T-helper 2 cell treated with Interferon-gamma antibody and Interleukin-4, amounts not matched to agents 5 μg/mL and 100 μg/mL, for 36 hours (primary cell): ENCODE data around the gene TSHZ2.
"Not testable (repeated sequence)": the region's sequence is repeated elsewhere in the genome, so short reads cannot be mapped to it uniquely, and the experiment has no call there.

Experiments
- DNase-seq: peaks from one replicate; pipeline ENCODE4 v3.0.0; 2021; ENCODE audit warnings: low spot score
- H3K27ac Mint-ChIP-seq: one replicate; pipeline ENCODE4 v1.8.0; 2021; ENCODE audit warnings: mild to moderate bottlenecking, mixed read lengths
- H3K27me3 Mint-ChIP-seq: one replicate; pipeline ENCODE4 v1.8.0; 2021; ENCODE audit warnings: low read depth, mixed read lengths
- H3K36me3 Mint-ChIP-seq: one replicate; pipeline ENCODE4 v1.8.0; 2021; ENCODE audit warnings: low read depth, mixed read lengths
- H3K4me1 Mint-ChIP-seq: one replicate; pipeline ENCODE4 v1.8.0; 2021; ENCODE audit warnings: low read depth, mixed read lengths
- H3K4me3 Mint-ChIP-seq: one replicate; pipeline ENCODE4 v1.8.0; 2022; ENCODE audit warnings: mild to moderate bottlenecking, moderate library complexity, mixed read lengths
- H3K9me3 Mint-ChIP-seq: one replicate; pipeline ENCODE4 v1.8.0; 2021; ENCODE audit warnings: mixed read lengths

The TSHZ2 gene

DNA sequence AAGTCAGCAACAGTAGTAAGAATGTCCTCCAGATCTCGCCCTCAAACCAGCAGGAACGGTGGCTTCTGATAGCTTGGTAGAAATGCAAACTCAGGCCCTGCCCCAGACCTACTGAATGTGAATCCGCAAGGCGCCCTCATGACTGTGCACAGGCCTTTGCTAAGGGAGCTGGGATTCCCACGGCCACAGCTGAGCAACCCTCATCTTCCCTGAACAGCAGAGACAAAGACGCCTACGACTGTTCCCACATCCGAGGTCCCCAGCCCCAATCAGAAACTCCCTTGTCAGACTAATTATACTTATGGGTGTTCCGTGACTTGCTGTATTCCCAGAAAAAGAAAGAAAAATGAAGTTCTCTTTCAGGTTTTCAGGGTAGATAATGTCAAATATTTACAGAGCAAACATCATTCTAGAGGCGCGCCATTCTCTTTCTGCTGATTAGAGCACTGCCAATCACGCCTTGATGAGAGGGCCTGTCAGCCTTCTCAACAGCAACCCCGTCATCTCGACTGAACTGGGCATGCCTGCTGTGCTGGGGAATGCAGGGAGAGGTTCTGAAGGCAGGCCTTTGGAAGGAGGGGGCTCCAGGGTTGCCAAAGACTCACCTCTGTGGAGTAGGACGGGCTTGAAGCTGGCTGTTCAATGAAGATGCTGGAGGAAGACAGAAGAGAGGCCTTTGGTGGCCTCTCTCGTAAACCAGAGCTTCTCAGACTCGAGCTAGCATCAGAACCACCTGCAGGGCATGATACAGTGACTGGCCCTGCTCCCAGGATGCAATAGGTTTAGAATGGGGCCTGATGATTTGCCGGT is 541.5 kb downstream of the TSHZ2 start:
- Mint-ChIP-seq H3K9me3 (no peaks in the 10 kb centered on the region), H3K27ac (no peak overlapping the region), H3K27me3 (no peaks in the 10 kb centered on the region), H3K4me3 (no peak overlapping the region), H3K4me1 (no peaks in the 10 kb centered on the region), H3K36me3 (no peaks in the 10 kb centered on the region)
- no peak for DNase-seq

DNA sequence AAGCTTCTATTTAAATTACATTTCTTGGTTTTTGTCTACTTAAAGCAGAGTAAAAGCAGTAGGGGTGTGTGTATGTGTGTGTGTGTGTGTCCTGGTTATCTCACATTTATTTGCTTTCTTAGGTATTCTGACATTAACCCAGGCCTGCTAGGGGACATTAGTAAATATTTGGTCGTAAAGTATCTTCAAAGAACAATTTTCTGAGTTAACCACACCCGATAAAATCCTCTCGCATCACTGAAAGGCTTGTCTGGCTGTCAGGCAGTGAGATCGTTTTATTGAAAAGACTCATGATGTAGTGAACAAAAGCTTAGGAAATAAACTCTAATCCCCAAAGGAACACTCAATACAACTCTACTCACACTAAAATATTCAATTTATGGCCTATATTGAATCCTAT is 543.6 kb downstream of the TSHZ2 start:
- Mint-ChIP-seq H3K36me3 (no peaks in the 10 kb centered on the region), H3K27me3 (no peaks in the 10 kb centered on the region), H3K9me3 (no peaks in the 10 kb centered on the region), H3K4me3 (no peak overlapping the region), H3K4me1 (no peaks in the 10 kb centered on the region), H3K27ac (no peak overlapping the region)
- DNase-seq = no peak

DNA sequence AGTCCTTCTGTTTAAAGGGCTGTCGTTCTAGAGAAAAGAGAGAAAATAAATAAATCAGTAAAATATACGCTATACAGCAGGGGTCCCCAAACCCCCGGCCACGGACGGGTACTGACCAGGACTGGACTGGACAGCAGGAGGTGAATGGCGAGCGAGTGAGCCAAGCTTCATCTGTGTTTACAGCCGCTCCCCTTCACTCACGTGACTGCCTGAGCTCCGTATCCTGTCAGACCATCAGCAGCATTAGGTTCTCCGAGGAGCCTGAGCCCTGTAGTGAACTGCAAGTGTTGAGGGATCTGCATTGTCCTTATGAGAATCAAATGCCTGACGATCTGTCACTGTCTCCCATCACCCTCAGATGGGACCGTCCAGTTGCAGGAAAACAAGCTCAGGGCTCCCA is 545.0 kb downstream of the TSHZ2 start:
- Mint-ChIP-seq H3K4me1 (no peaks in the 10 kb centered on the region), H3K9me3 (no peaks in the 10 kb centered on the region), H3K27me3 (no peaks in the 10 kb centered on the region), H3K27ac (no peak overlapping the region), H3K36me3 (no peaks in the 10 kb centered on the region), H3K4me3 (no peak overlapping the region)
- DNase-seq = no peak

DNA sequence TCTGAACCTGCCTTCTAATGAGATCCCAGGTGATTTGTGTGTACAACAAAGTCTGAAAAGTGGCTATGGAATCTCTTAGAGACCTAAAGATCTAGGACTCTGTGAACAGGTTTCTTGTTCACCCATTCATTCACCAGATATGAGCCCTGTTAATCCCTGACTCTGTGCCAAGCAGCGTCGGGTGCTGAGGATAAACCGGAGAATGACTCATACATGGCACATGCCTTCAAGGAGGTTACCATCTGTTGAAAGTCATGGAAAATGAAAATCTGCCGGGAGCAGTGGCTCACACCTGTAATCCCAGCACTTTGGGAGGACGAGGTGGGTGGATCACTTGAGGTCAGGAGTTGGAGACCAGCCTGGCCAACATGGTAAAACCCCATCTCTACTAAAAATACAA is 549.3 kb downstream of the TSHZ2 start:
- H3K27ac Mint-ChIP-seq, H3K4me1 Mint-ChIP-seq, H3K36me3 Mint-ChIP-seq, H3K9me3 Mint-ChIP-seq, H3K27me3 Mint-ChIP-seq, DNase-seq, H3K4me3 Mint-ChIP-seq: not testable (repeated sequence)

DNA sequence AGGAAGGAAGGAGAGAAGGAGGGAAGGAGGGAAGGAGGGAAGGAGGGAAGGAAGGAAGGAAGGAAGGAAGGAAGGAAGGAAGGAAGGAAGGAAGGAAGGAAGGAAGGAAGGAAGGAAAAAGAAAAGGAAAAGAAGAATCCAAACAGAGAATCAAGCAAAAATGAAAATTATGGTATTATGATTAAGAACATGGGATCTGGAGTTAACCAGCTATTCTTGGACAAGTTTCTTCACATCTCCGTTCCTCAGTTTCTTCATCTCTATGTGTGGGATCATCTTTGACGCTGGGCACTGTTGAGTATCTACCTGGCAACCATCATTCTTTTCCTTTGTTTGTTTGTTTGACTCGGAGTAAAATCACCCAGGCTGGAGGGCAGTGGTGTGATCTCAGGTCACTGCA is 549.9 kb downstream of the TSHZ2 start:
- no peak for DNase-seq
- Mint-ChIP-seq H3K9me3 (no peaks in the 10 kb centered on the region), H3K27me3 (no peaks in the 10 kb centered on the region), H3K27ac (no peak overlapping the region), H3K4me1 (no peaks in the 10 kb centered on the region), H3K4me3 (no peak overlapping the region), H3K36me3 (no peaks in the 10 kb centered on the region)

DNA sequence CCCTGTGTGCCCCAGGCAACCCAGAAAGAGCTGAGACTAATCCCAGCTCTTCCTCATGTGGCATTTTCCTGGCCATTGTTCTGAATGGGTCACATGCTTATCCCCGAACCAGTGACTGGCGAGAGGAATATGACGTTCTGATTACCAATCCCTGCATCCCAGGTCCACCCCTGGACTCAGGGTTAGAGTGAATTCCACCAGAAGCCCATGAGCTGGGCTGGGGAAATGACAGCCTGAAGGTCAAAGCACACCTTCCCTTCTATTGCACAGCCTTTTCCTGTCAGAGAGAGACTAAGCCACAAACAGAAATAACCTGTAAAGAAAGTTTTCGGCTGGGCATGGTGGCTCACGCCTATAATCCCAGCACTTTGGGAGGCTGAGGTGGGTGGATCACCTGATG is 550.5 kb downstream of the TSHZ2 start:
- no peak overlapping the region for H3K27ac Mint-ChIP-seq

DNA sequence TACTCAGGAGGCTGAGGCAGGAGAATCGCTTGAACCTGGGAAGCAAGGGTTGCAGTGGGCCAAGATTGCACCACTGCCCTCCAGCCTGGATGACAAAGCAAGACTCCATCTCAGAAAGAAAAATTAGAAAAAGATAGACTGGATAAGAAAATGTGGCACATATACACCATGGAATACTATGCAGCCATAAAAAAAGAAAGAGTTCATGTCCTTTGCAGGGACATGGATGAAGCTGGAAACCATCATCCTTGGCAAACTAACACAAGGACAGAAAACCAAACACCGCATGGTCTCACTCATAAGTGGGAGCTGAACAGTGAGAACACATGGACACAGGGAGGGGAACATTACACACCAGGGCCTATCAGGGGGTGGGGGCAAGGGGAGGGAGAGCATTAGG is 551.5 kb downstream of the TSHZ2 start:
- not testable (repeated sequence) for H3K36me3 Mint-ChIP-seq, H3K4me3 Mint-ChIP-seq, H3K27me3 Mint-ChIP-seq, H3K9me3 Mint-ChIP-seq, DNase-seq, H3K4me1 Mint-ChIP-seq, H3K27ac Mint-ChIP-seq

More for the DNA sequence above, 550.5 kb downstream of the TSHZ2 start:
- Mint-ChIP-seq H3K4me3 (no peak overlapping the region), H3K27me3 (no peaks in the 10 kb centered on the region), H3K36me3 (no peaks in the 10 kb centered on the region), H3K9me3 (no peaks in the 10 kb centered on the region), H3K4me1 (no peaks in the 10 kb centered on the region)
- DNase-seq = no peak

DNA sequence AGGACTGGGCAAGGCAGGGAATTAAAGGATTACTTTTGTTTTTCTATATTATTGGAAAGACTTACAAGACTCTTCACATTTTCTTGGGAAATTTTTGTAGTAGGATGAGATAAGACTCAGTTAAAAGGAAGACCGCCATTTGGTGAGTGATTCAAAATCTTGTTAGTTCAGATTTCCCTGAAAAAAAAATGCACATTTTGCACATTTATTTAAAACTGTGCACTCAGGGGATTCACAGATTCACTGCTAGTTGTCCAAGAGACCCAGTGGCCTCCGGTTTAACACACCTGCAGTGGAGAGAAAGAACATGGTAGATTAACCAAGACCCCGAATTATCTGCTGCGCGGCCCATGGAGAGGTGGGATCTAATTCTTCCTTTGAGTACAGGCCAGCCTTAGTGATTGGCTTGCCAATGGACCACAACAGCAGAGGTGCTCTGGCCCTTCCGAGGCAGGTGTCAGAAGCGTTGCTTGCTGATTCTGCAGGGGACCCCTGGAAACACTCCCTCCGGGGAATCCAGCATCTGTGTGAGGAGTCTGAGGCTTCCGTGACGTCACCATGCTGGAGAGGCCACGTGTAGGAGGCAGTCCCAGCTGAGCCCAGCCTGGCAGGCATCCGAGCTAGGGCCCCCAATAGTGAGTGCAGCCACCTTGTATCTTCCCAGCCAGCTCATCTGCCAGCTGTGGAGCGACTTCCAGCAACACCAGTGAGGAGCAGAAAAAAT is 552.6 kb downstream of the TSHZ2 start:
- H3K36me3 Mint-ChIP-seq = no peaks in the 10 kb centered on the region
- no peak for DNase-seq
- H3K9me3 Mint-ChIP-seq = no peaks in the 10 kb centered on the region
- H3K27ac Mint-ChIP-seq = no peak overlapping the region
- no peak overlapping the region for H3K4me3 Mint-ChIP-seq
- no peaks in the 10 kb centered on the region for H3K27me3 Mint-ChIP-seq
- no peaks in the 10 kb centered on the region for H3K4me1 Mint-ChIP-seq

DNA sequence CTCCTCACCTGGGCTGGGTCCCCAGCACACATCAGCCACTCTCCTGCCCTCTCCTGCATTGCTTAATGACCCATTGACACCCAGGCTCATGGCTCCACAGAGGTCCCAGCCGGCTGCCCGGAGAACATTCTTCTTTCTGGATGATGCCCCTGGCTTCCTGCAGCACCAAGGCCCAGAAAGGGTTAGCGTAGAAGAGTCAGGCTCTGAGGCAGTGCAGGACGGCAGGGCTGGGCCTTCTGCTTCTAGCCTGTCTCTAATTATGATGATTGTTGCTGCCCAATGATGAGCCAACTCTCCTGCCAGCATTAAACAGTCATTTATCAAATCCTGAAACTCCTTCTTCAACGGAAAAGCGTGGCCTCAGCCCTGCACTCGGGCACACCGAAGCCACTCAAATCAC is 555.0 kb downstream of the TSHZ2 start:
- no peak for DNase-seq
- H3K27ac Mint-ChIP-seq = no peak overlapping the region
- no peaks in the 10 kb centered on the region for H3K4me1 Mint-ChIP-seq
- H3K4me3 Mint-ChIP-seq = no peak overlapping the region
- H3K27me3 Mint-ChIP-seq = no peaks in the 10 kb centered on the region
- H3K9me3 Mint-ChIP-seq = no peaks in the 10 kb centered on the region
- H3K36me3 Mint-ChIP-seq = no peaks in the 10 kb centered on the region

DNA sequence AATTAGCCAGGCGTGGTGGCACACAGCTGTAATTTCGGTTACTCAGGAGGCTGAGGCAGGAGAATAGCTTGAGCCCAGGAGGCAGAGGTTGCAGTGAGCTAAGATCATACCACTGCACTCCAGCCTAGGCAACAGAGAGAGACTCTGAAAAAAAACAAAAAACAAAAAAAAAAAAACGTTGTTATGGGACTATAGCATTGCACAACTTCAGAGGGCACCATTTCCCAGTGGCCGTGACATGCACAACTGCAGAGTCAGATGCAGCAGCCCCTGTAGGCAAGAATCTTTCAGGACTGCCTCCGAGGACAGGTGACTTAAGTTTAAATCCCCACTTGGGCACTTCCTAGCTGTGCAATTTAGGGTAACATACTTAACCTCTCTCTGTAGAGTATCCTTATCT is 557.5 kb downstream of the TSHZ2 start:
- no peaks in the 10 kb centered on the region for H3K9me3 Mint-ChIP-seq
- H3K27ac Mint-ChIP-seq = no peak overlapping the region
- DNase-seq = no peak
- H3K27me3 Mint-ChIP-seq = no peaks in the 10 kb centered on the region
- no peak overlapping the region for H3K4me3 Mint-ChIP-seq
- no peaks in the 10 kb centered on the region for H3K36me3 Mint-ChIP-seq
- H3K4me1 Mint-ChIP-seq = no peaks in the 10 kb centered on the region

DNA sequence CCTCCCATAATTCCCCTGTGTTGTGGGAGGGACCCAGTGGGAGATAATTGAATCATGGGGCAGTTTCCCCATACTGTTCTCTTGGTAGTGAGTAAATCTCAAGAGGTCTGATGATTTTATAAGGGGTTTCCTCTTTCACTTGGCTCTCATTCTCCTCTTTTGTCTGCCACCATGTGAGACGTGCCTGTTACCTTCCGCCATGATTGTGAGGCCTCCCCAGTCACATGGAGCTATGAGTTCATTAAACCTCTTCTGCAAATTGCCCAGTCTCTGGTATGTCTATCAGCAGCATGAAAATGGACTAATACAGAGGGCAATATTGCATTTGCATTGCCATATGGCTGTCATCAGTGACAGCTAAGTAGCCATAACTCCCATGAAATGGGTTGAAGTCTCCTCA is 558.3 kb downstream of the TSHZ2 start:
- DNase-seq = no peak
- Mint-ChIP-seq H3K9me3 (no peaks in the 10 kb centered on the region), H3K4me1 (no peaks in the 10 kb centered on the region), H3K27me3 (no peaks in the 10 kb centered on the region), H3K4me3 (no peak overlapping the region), H3K27ac (no peak overlapping the region), H3K36me3 (no peaks in the 10 kb centered on the region)

DNA sequence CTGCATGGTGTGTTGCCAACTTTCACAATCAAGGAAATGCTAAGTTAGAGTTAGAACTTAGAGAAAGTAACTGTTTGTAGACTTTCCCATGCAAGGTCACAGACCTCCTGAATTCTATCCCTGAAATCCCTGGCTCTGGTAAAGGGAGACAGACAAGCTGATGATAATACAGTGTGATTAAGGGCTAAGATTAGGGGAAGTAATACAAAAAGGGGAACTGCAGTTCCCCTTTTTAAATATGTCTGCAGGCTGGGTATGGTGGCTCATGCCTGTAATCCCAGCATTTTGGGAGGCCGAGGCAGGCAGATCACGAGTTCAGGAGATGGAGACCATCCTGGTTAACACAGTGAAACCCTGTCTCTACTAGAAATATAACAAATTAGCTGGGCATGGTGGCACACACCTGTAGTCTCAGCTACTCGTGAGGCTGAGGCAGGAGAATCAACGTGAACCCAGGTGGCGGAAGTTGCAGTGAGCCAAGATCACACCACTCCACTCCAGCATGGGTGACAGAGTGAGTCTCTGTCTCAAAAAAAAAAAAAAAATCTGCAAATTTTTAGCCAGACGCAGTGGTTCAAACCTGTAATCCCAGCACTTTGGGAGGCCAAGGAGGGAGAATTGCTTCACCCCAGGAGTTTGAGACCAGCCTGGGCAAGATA is 560.6 kb downstream of the TSHZ2 start:
- DNase-seq, H3K9me3 Mint-ChIP-seq, H3K36me3 Mint-ChIP-seq, H3K27me3 Mint-ChIP-seq, H3K4me1 Mint-ChIP-seq, H3K4me3 Mint-ChIP-seq, H3K27ac Mint-ChIP-seq: not testable (repeated sequence)

DNA sequence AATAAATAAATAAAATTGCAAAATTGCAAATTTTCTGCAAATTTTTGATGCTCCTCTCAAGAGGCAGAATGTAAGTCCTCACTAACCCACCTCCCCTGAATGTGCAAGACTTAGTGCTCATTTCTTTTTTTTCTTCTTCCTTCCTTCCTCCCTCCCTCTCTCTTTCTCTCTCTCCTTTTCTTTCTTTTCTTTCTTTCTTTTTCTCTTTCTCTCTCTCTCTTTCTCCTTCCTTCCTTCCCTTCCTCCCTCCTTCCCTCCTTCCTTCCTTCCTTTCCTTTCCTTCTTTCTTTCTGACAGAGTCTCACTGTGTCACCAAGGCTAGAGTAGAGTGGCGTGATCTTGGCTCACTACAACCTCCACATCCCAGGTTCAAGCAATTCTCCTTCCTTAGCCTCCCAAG is 561.3 kb downstream of the TSHZ2 start:
- no peaks in the 10 kb centered on the region for H3K27me3 Mint-ChIP-seq
- no peak for DNase-seq
- H3K4me1 Mint-ChIP-seq = no peaks in the 10 kb centered on the region
- H3K27ac Mint-ChIP-seq = no peak overlapping the region
- H3K36me3 Mint-ChIP-seq = no peaks in the 10 kb centered on the region
- no peaks in the 10 kb centered on the region for H3K9me3 Mint-ChIP-seq
- no peak overlapping the region for H3K4me3 Mint-ChIP-seq

DNA sequence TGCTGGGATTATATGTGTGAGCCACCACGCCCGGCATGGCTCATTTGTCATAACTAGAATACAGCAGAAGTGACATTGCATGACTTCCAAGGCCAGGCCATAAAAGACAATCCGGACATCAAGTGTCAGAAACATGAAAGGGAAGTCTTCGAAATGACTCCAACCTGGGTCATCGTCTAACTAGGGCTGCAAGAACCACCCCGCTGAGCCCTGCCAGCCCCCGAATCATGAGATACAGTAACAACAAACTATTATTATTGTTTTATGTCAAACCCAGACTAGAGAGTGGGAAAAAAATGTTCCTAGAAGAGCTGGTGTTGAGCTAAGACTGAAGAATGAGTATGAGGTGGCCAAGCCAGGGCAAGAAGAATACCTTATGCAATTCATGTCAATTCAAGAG is 561.9 kb downstream of the TSHZ2 start:
- DNase-seq = no peak
- no peaks in the 10 kb centered on the region for H3K27me3 Mint-ChIP-seq
- no peaks in the 10 kb centered on the region for H3K36me3 Mint-ChIP-seq
- no peak overlapping the region for H3K4me3 Mint-ChIP-seq
- H3K4me1 Mint-ChIP-seq = no peaks in the 10 kb centered on the region
- H3K27ac Mint-ChIP-seq = no peak overlapping the region
- H3K9me3 Mint-ChIP-seq = no peaks in the 10 kb centered on the region
